ENCODE measurements around the gene TMEM132D. TPM values are rescaled to one million over a fixed set of nuclear protein-coding genes. Genes with fewer than 3 reads are reported as not detected.

TMEM132D gene
- total RNA-seq, 1 donor from 2014 or later: 16.5 TPM

DNA sequence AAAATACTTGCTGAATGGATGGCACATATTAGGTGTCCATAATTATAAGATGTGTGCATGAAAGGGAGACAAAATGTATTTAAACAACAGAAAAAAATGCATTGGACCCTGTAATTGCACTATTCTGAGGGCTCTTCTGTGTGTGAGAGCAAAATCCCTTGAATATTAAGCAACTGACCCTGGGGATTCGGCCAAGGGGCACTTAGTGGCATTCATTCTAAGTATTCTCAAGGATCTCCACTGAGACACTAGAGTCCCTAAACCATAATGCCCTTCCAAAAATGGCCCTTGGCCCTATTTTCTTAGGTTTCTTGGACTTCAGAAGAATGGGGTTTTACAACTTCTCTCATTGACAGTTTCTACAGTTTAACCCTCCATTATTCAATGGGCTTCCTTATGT lies 662.0 kb downstream of the TMEM132D start:
- H3K9me3 Mint-ChIP-seq (ENCODE audit: unreplicated experiment): peaks cover 7% of the 10 kb centered on the region
- no peaks in the 10 kb centered on the region for H3K36me3 Mint-ChIP-seq (ENCODE audit: unreplicated experiment)
- no peaks in the 10 kb centered on the region for H3K4me1 Mint-ChIP-seq (ENCODE audit: low read depth, unreplicated experiment)
- TF ChIP-seq CTCF (IDR thresholded peaks at IDR 0.05; ENCODE audit: partially characterized antibody, unreplicated experiment): no peak
- H3K4me3 Mint-ChIP-seq (ENCODE audit: unreplicated experiment): no peak overlapping the region
- DNase-seq: no peak
- no peaks in the 10 kb centered on the region for H3K27me3 Mint-ChIP-seq (ENCODE audit: unreplicated experiment)
- no peak overlapping the region for H3K27ac Mint-ChIP-seq (ENCODE audit: unreplicated experiment)

- Mint-ChIP-seq H3K4me1 (ENCODE audit: low read depth, unreplicated experiment) (no peaks in the 10 kb centered on the region), H3K9me3 (ENCODE audit: unreplicated experiment) (peaks cover 5% of the 10 kb centered on the region), H3K27me3 (ENCODE audit: unreplicated experiment) (no peaks in the 10 kb centered on the region), H3K27ac (ENCODE audit: unreplicated experiment) (no peak overlapping the region), H3K36me3 (ENCODE audit: unreplicated experiment) (no peaks in the 10 kb centered on the region), H3K4me3 (ENCODE audit: unreplicated experiment) (no peak overlapping the region)
- no peak for TF ChIP-seq CTCF (IDR thresholded peaks at IDR 0.05; ENCODE audit: partially characterized antibody, unreplicated experiment)
- no peak for DNase-seq
These were observed 665.9 kb downstream of the TMEM132D start for GRCh38 chr12:129237881-129238280.

DNA sequence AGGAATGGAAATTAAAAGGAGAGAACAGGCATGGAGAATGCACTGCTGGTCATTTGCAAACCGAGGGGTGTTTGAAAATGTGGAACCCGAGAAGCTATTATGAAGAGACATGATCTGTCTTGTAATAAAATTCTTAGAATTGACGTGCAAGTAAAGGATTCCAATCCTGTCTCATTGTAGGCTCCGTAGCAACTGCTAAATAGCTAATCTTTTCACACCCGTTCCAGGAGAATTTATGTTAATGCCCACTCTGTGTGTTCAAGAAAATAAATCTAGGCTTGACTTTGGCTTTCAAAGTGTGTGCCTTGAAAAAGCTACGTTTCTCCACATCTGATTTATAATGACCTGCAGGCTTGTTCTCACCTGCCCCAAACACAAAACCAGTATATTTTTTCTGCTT lies 669.6 kb downstream of the TMEM132D start:
- peaks cover 3% of the 10 kb centered on the region for H3K27me3 Mint-ChIP-seq (ENCODE audit: unreplicated experiment)
- DNase-seq: no peak
- no peaks in the 10 kb centered on the region for H3K36me3 Mint-ChIP-seq (ENCODE audit: unreplicated experiment)
- H3K4me1 Mint-ChIP-seq (ENCODE audit: low read depth, unreplicated experiment): no peaks in the 10 kb centered on the region
- peaks cover 2% of the 10 kb centered on the region for H3K9me3 Mint-ChIP-seq (ENCODE audit: unreplicated experiment)
- H3K4me3 Mint-ChIP-seq (ENCODE audit: unreplicated experiment): no peak overlapping the region
- no peak overlapping the region for H3K27ac Mint-ChIP-seq (ENCODE audit: unreplicated experiment)
- no peak for TF ChIP-seq CTCF (IDR thresholded peaks at IDR 0.05; ENCODE audit: partially characterized antibody, unreplicated experiment)

DNA sequence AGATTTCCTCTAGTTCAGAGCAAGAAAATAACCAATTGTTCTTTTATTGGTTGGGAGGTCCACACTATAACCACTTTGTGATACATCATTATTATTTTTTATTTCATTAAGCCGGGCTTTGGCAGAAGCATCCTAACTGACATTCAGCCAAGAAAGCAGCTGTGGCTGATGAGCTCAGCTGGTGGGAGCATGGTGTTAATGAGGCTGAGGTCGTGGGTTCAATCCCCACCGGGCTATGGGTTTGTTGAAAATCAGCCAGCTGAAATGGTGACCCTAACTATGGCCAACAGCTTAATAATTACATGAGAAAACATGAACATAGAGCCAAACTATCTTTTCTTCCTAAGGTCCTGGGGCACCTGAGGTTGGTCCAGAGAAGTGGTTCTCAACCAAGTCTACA lies 672.3 kb downstream of the TMEM132D start:
- no peak for TF ChIP-seq CTCF (IDR thresholded peaks at IDR 0.05; ENCODE audit: partially characterized antibody, unreplicated experiment)
- no peaks in the 10 kb centered on the region for H3K4me1 Mint-ChIP-seq (ENCODE audit: low read depth, unreplicated experiment)
- H3K36me3 Mint-ChIP-seq (ENCODE audit: unreplicated experiment): peaks cover 8% of the 10 kb centered on the region
- H3K27ac Mint-ChIP-seq (ENCODE audit: unreplicated experiment): no peak overlapping the region
- H3K4me3 Mint-ChIP-seq (ENCODE audit: unreplicated experiment): no peak overlapping the region
- no peak for DNase-seq
- peaks cover 3% of the 10 kb centered on the region for H3K27me3 Mint-ChIP-seq (ENCODE audit: unreplicated experiment)
- H3K9me3 Mint-ChIP-seq (ENCODE audit: unreplicated experiment): peaks cover 2% of the 10 kb centered on the region

GRCh38 chr12:129230995-129231394 lies 672.8 kb downstream of the TMEM132D start:
- Mint-ChIP-seq H3K27me3 (ENCODE audit: unreplicated experiment) (peaks cover 3% of the 10 kb centered on the region), H3K36me3 (ENCODE audit: unreplicated experiment) (peaks cover 8% of the 10 kb centered on the region), H3K9me3 (ENCODE audit: unreplicated experiment) (peaks cover 2% of the 10 kb centered on the region), H3K27ac (ENCODE audit: unreplicated experiment) (no peak overlapping the region), H3K4me3 (ENCODE audit: unreplicated experiment) (no peak overlapping the region), H3K4me1 (ENCODE audit: low read depth, unreplicated experiment) (no peaks in the 10 kb centered on the region)
- no peak for DNase-seq
- no peak for TF ChIP-seq CTCF (IDR thresholded peaks at IDR 0.05; ENCODE audit: partially characterized antibody, unreplicated experiment)
